ENCODE results near the gene KLHL10.

DNA sequence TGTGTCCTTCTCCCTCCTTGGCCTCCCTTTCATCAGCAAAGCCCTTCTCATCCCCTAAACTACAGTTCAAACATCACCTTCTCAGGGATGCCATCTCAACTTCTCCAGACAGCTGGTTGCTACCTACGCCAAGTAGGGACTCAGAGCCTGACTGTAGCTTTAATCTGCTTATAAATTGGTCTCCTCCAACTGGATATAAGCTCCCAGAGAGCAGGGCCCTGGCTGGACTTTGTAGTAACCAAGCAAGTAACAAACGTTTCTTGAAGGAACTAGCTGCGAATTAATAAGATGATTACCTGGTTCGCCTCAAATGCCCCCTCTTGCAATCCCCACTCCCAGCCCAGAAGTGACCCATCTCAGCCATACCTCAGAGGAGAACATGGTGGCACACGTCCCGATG lies 45.1 kb downstream of the KLHL10 start:
- TF ChIP-seq CTCF (IDR thresholded peaks at IDR 0.05) (no peak), POLR2A (IDR thresholded peaks at IDR 0.05) (no peak), EP300 (IDR thresholded peaks at IDR 0.05) (no peak)

Data from ovary (tissue), 3 donors.